MM.1S (cell line): ENCODE results near the gene C19orf25.
"Not testable (repeated sequence)": the region's sequence is repeated elsewhere in the genome, so short reads cannot be mapped to it uniquely, and the experiment has no call there.

Experiments used
- DNase-seq: peaks from one replicate; pipeline ENCODE4 v3.0.0-alpha.2; 2015
- H2AFZ ChIP-seq: fragments of 300-600 bp; sonication (generic); 2 replicates; pipeline ENCODE4 v1.6.0; 2016; ENCODE audit warnings: antibody characterized with exemption, low read length
- H3F3A ChIP-seq: fragments of 300-600 bp; sonication (generic); 2 replicates; pipeline ENCODE4 v1.6.1; 2016; ENCODE audit warnings: mild to moderate bottlenecking, antibody characterized with exemption, low read length, moderate library complexity, mixed read lengths; ENCODE audit not compliant: insufficient read depth
- H3K27ac ChIP-seq: fragments of 300-600 bp; sonication (generic); 2 replicates; pipeline ENCODE4 v1.5.1; 2016; ENCODE audit warnings: mild to moderate bottlenecking, low read length
- H3K27me3 ChIP-seq: fragments of 300-600 bp; sonication (generic); replicated peaks from 2 replicates; pipeline ENCODE4 v1.6.0; 2016; ENCODE audit warnings: low read length; ENCODE audit not compliant: insufficient read depth
- H3K36me3 ChIP-seq: fragments of 300-600 bp; sonication (generic); replicated peaks from 2 replicates; pipeline ENCODE4 v1.6.1; 2016; ENCODE audit warnings: mild to moderate bottlenecking, low read length, mixed read lengths; ENCODE audit not compliant: insufficient read depth
- H3K4me1 ChIP-seq: fragments of 300-600 bp; sonication (generic); 2 replicates; pipeline ENCODE4 v1.6.1; 2016; ENCODE audit warnings: low read length, mixed read lengths
- H3K4me2 ChIP-seq: fragments of 300-600 bp; sonication (generic); 2 replicates; pipeline ENCODE4 v1.6.0; 2016; ENCODE audit warnings: low read depth, low read length
- H3K4me3 ChIP-seq: fragments of 300-600 bp; sonication (generic); 2 replicates; pipeline ENCODE4 v1.5.1; 2016; ENCODE audit warnings: low read length, mixed read lengths
- H3K79me2 ChIP-seq: fragments of 300-600 bp; sonication (generic); 2 replicates; pipeline ENCODE4 v1.6.1; 2016; ENCODE audit warnings: mixed run types, low read length, mixed read lengths
- H3K9ac ChIP-seq: fragments of 300-600 bp; sonication (generic); 2 replicates; pipeline ENCODE4 v1.6.1; 2016; ENCODE audit warnings: low read length, mixed read lengths
- H3K9me2 ChIP-seq: fragments of 300-600 bp; sonication (generic); replicated peaks from 2 replicates; pipeline ENCODE4 v1.6.1; 2016; ENCODE audit warnings: mild to moderate bottlenecking, low read length, mixed read lengths; ENCODE audit not compliant: insufficient read depth
- H3K9me3 ChIP-seq: fragments of 300-600 bp; sonication (generic); replicated peaks from 2 replicates; pipeline ENCODE4 v1.6.1; 2016; ENCODE audit warnings: mild to moderate bottlenecking, low read length, mixed read lengths; ENCODE audit not compliant: insufficient read depth
- H4K20me1 ChIP-seq: fragments of 300-600 bp; sonication (generic); 2 replicates; pipeline ENCODE4 v1.6.1; 2016; ENCODE audit warnings: mild to moderate bottlenecking, low read length, moderate library complexity, mixed read lengths; ENCODE audit not compliant: insufficient read depth
- EZH2 ChIP-seq: fragments of 300-600 bp; sonication (generic); optimal IDR thresholded peaks from 2 replicates; pipeline ENCODE3; 2017; ENCODE audit warnings: low read depth, mild to moderate bottlenecking, antibody characterized with exemption, low read length, mixed read lengths
- EZH2phosphoT487 ChIP-seq: fragments of 300-600 bp; sonication (generic); IDR thresholded peaks from 2 replicates; pipeline ENCODE4 v1.6.1; 2018; ENCODE audit warnings: antibody characterized with exemption, low read length
- TF ChIP-seq, protein P1 (sequence below): fragments of 300-600 bp; sonication (generic); IDR thresholded peaks from 2 replicates; pipeline ENCODE4 v1.5.1; 2016; ENCODE audit warnings: antibody characterized with exemption, low read length, mixed read lengths

Gene C19orf25

DNA sequence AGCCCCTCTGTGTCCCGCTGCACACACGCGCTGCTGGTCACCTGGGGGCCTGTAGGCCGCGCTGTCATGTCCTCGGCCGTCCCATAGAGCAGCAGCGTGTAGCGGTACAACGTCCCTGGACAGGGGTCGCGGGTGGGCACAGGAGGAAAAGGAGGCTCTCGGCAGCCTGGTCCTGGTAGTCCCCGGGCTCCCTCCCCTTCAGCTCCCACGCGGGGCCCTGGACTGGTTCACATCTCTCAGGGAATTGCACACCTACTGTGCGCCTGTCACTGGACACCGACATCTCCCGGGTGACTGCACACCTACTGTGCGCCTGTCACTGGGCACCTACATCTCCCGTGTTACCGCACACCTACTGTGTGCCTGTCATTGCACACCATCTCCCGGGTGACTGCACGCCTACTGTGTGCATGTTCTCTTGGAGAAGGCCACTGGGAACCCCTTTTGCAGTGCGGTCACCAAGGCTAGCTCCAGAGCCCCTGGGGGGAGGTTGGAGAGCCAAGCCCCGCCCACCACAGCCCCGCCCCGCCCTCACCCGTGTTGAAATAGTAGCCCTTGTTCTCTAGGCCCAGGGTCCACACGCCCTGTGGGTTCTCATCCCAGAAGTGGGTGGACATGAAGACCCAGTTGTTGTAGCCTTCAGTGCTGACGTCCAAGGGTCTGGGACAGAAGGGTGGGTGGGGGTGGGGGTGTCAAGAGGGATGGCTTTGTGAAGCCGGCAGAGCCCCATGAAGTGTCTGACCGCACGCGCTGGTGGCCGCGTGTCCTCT, 3.5 kb upstream of the C19orf25 start:
- Histone ChIP-seq H3K4me2 (no peak overlapping the region), H4K20me1 (no peaks in the 10 kb centered on the region), H3K27me3 (peaks cover 42% of the 10 kb centered on the region), H3K9me3 (no peaks in the 10 kb centered on the region), H3K9ac (no peak overlapping the region), H3K4me1 (no peaks in the 10 kb centered on the region), H3K79me2 (peaks cover 14% of the 10 kb centered on the region), H3K9me2 (no peaks in the 10 kb centered on the region), H3F3A (no peaks in the 10 kb centered on the region), H3K4me3 (no peak overlapping the region), H3K36me3 (no peaks in the 10 kb centered on the region), H3K27ac (no peak overlapping the region), H2AFZ (no peak overlapping the region)
- DNase-seq, result no peak
- TF ChIP-seq EZH2 (no peak), EZH2phosphoT487 (no peak)
- TF ChIP-seq, protein P1, sequence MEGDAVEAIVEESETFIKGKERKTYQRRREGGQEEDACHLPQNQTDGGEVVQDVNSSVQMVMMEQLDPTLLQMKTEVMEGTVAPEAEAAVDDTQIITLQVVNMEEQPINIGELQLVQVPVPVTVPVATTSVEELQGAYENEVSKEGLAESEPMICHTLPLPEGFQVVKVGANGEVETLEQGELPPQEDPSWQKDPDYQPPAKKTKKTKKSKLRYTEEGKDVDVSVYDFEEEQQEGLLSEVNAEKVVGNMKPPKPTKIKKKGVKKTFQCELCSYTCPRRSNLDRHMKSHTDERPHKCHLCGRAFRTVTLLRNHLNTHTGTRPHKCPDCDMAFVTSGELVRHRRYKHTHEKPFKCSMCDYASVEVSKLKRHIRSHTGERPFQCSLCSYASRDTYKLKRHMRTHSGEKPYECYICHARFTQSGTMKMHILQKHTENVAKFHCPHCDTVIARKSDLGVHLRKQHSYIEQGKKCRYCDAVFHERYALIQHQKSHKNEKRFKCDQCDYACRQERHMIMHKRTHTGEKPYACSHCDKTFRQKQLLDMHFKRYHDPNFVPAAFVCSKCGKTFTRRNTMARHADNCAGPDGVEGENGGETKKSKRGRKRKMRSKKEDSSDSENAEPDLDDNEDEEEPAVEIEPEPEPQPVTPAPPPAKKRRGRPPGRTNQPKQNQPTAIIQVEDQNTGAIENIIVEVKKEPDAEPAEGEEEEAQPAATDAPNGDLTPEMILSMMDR, result no peak

DNA sequence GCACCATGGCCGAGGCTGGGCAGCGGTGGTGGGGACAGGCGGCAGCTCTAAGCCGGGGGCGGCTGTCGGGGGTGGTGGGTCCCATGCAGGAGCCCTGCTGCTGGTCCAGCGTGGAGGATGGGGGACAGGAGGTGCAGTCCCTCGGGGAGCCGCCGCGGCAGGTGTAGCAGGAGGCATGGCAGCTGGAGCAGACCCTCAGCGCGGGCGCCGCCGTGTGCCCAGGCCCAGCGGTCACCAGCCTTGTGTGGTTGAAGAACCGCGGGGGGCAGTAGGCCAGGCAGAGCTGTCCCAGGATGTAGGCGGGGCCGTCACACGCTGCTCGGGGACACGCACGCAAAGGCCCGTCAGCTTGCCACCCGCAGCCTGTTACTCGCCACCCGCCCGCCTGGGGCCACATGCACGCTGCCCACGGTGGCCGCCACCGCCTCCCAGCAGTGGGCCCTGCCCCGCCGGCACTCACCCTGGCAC, 2.9 kb upstream of the C19orf25 start:
- Histone ChIP-seq H3K27me3 (peaks cover 36% of the 10 kb centered on the region), H3K36me3 (no peaks in the 10 kb centered on the region), H3K9ac (no peak overlapping the region), H3K4me1 (no peaks in the 10 kb centered on the region), H3K79me2 (peaks cover 20% of the 10 kb centered on the region), H3K4me3 (no peak overlapping the region), H3K27ac (no peak overlapping the region), H4K20me1 (no peaks in the 10 kb centered on the region), H3F3A (no peaks in the 10 kb centered on the region), H3K9me3 (no peaks in the 10 kb centered on the region), H3K9me2 (no peaks in the 10 kb centered on the region), H3K4me2 (no peak overlapping the region), H2AFZ (no peak overlapping the region)
- TF ChIP-seq EZH2phosphoT487, result no peak
- TF ChIP-seq, protein P1, result no peak
- no peak for TF ChIP-seq EZH2
- no peak for DNase-seq

DNA sequence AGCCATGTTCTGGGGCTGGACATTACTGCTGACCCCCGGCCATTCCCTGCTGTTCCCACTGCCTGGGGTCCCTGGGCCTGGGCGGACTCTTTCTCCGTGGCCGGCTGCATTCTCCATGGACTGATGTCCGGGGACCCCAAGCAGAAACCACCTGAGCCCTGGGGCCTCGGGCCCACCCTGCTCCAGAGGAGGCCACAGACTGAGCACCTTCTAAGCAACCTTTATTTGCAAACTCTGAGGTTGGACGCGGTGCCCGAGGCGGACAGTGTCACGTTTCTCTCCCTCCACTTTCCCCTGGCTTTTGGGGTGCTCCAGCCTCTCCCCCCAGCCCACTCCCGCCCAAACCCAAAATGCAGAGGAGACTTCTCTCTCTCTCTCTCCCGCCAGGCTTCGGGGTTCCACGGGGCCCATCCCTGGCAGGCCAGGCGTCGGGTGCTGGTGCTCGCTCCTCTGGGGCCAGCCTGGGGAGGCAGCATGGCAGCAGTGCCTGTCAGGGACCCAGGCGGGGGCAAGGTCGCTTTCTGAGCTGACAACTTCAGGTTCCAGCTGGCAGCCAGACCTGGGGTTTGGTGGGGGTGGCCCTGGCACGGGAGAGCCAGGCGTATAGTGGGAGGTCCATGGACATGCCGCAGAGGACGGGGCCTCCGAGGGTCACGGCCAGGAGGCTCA, 2.3 kb upstream of the C19orf25 start:
- no peak overlapping the region for H2AFZ ChIP-seq
- H3K27ac ChIP-seq, result no peak overlapping the region
- no peak overlapping the region for H3K4me2 ChIP-seq
- no peaks in the 10 kb centered on the region for H4K20me1 ChIP-seq
- DNase-seq, result no peak
- H3K9me3 ChIP-seq, result no peaks in the 10 kb centered on the region
- no peaks in the 10 kb centered on the region for H3F3A ChIP-seq
- no peak for TF ChIP-seq EZH2
- TF ChIP-seq EZH2phosphoT487, result no peak
- TF ChIP-seq, protein P1, result no peak
- peaks cover 30% of the 10 kb centered on the region for H3K27me3 ChIP-seq
- H3K9ac ChIP-seq, result no peak overlapping the region
- peaks cover 26% of the 10 kb centered on the region for H3K79me2 ChIP-seq
- H3K4me3 ChIP-seq, result no peak overlapping the region
- H3K4me1 ChIP-seq, result no peaks in the 10 kb centered on the region
- no peaks in the 10 kb centered on the region for H3K9me2 ChIP-seq
- H3K36me3 ChIP-seq, result no peaks in the 10 kb centered on the region

DNA sequence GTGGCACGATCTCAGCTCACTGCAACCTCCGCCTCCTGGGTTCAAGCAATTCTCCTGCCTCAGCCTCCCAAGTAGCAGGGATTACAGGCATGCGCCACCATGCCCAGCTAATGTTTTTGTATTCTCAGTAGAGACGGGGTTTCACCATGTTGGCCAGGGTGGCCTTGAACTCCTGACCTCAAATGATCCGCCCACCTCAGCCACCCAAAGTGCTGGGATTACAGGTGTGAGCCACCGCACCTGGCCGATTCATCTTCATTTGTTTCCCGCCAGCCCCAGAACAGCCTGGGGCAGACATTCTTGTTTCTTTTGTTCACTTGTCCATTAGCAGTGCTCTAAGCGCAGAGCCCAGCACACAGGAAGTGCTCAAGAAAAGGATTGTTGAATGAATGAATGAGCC, 2.0 kb downstream of the C19orf25 start:
- not testable (repeated sequence) for H3K9me2 ChIP-seq, H3K36me3 ChIP-seq, H3K9ac ChIP-seq, H2AFZ ChIP-seq, H3K27ac ChIP-seq, H3K4me2 ChIP-seq, H3K4me1 ChIP-seq, H3K4me3 ChIP-seq, H4K20me1 ChIP-seq, DNase-seq, H3F3A ChIP-seq, H3K9me3 ChIP-seq
- peaks cover 12% of the 10 kb centered on the region; the same call in 1 of the 2 replicates for H3K27me3 ChIP-seq
- H3K79me2 ChIP-seq, result peaks cover 40% of the 10 kb centered on the region
